Neural crest cell (in vitro differentiated cells): Measurements from ENCODE around the gene EGLN3. TPM values are rescaled to one million over a fixed set of nuclear protein-coding genes. Genes with fewer than 3 reads are reported as not detected.

ENCODE experiments used
- DNase-seq: peaks from one replicate; pipeline ENCODE4 v3.0.0; 2021; ENCODE audit warnings: low read depth, mixed read lengths, low spot score
- H3K27ac Mint-ChIP-seq: one replicate; pipeline ENCODE4 v1.8.0; 2021; ENCODE audit warnings: mild to moderate bottlenecking, mixed read lengths; ENCODE audit not compliant: unreplicated experiment
- H3K27me3 Mint-ChIP-seq: 2 replicates; pipeline ENCODE4 v1.8.0; 2021; ENCODE audit warnings: low read depth, mild to moderate bottlenecking, mixed read lengths
- H3K36me3 Mint-ChIP-seq: 2 replicates; pipeline ENCODE4 v1.8.0; 2021; ENCODE audit warnings: low read depth, mild to moderate bottlenecking, mixed read lengths
- H3K4me1 Mint-ChIP-seq: 2 replicates; pipeline ENCODE4 v1.8.0; 2021; ENCODE audit warnings: mixed read lengths
- H3K4me3 Mint-ChIP-seq: one replicate; pipeline ENCODE4 v1.8.0; 2021; ENCODE audit warnings: mild to moderate bottlenecking, mixed read lengths
- H3K9me3 Mint-ChIP-seq: 2 replicates; pipeline ENCODE4 v1.8.0; 2021; ENCODE audit warnings: mixed read lengths
- CTCF ChIP-seq: fragments of 200-600 bp; sonication (generic); conservative IDR thresholded peaks from 2 replicates; pipeline ENCODE4 v1.5.0; 2021; ENCODE audit warnings: antibody characterized with exemption, mild to moderate bottlenecking
- long read RNA-seq: library from polyadenylated mRNA; unstranded; transcript quantifications from one replicate; pipeline ENCODE4 v2.0.0, GENCODE V29; 2020
- total RNA-seq: library from RNA; stranded (reverse); gene quantifications from 2 replicates; pipeline ENCODE4 v1.2.1, GENCODE V29; 2021

EGLN3 gene
- total RNA-seq, result 0.89 and 0.96 TPM in 2 replicates
- long read RNA-seq, result 0 reads

- peak within 1 kb of the TSS; percentile 91 for H3K4me3 Mint-ChIP-seq
- TF ChIP-seq CTCF, result no peak
- H3K9me3 Mint-ChIP-seq, result no peaks in the 10 kb centered on the region
- peak within 1 kb of the TSS; percentile 65 for H3K27ac Mint-ChIP-seq
- H3K36me3 Mint-ChIP-seq, result no peaks in the 10 kb centered on the region
- H3K4me1 Mint-ChIP-seq, result peaks cover 7% of the 10 kb centered on the region
- DNase-seq, result peak; percentile 81
- H3K27me3 Mint-ChIP-seq, result peaks cover 64% of the 10 kb centered on the region
Measured at GRCh38 chr14:33950320-33951182, at the start of gene EGLN3. Gene EGLN3, minus strand, starts transcription at chr14:33951074. Its CDS starts 322 bp downstream, at chr14:33950752.

DNA sequence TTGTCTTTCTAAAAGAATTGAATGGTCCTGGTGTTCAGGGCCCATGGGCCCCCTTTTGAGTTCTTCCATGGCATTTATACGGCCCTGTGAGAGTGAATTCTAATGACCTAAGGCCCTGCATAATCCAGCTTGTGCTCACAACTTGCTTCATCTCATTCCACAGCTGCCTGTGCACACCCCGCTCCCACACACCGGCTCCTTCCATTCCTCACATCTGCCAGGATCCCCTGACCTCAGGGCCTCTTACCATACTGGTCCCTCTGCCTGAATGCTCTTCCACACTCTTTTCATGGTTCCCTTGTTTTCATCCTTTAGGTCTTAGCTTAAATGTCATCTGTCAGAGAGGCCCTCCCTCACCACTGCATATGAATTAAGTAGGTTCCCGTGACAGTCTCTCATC, 49.5 kb upstream of the EGLN3 start:
- DNase-seq, result no peak
- no peak overlapping the region for H3K27ac Mint-ChIP-seq
- H3K27me3 Mint-ChIP-seq, result no peaks in the 10 kb centered on the region
- H3K4me1 Mint-ChIP-seq, result peaks cover 5% of the 10 kb centered on the region
- no peaks in the 10 kb centered on the region for H3K36me3 Mint-ChIP-seq
- H3K4me3 Mint-ChIP-seq, result no peak overlapping the region
- TF ChIP-seq CTCF, result no peak
- no peaks in the 10 kb centered on the region for H3K9me3 Mint-ChIP-seq

GRCh38 chr14:33999771-34000291, 49.0 kb upstream of the EGLN3 start:
- Mint-ChIP-seq H3K9me3 (no peaks in the 10 kb centered on the region), H3K27ac (no peak overlapping the region), H3K4me1 (peaks cover 5% of the 10 kb centered on the region), H3K27me3 (no peaks in the 10 kb centered on the region), H3K36me3 (no peaks in the 10 kb centered on the region), H3K4me3 (no peak overlapping the region)
- DNase-seq, result no peak
- no peak for TF ChIP-seq CTCF

GRCh38 chr14:33997611-33998010, 46.7 kb upstream of the EGLN3 start:
- DNase-seq, result no peak
- no peak overlapping the region for H3K4me3 Mint-ChIP-seq
- H3K27ac Mint-ChIP-seq, result no peak overlapping the region
- H3K27me3 Mint-ChIP-seq, result no peaks in the 10 kb centered on the region
- no peak for TF ChIP-seq CTCF
- peaks cover 5% of the 10 kb centered on the region for H3K4me1 Mint-ChIP-seq
- H3K36me3 Mint-ChIP-seq, result no peaks in the 10 kb centered on the region
- H3K9me3 Mint-ChIP-seq, result no peaks in the 10 kb centered on the region

DNA sequence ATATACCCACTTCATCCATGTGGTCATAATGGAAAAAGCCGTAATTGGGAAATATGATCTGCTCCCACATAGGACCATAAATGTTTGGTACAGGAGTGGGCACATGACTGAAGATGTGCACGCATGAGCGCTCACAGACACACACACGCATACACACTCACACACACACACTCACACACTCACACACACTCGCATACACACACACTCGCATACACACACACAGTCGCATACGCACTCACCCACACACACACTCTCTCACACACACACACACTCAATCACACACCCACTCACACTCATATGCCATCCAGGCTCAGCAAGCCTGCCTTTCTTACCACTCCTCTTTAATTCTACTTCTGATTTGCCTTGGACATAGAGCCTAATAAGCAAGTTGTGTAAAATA, 45.6 kb upstream of the EGLN3 start:
- peaks cover 5% of the 10 kb centered on the region for H3K4me1 Mint-ChIP-seq
- no peak for DNase-seq
- TF ChIP-seq CTCF, result no peak
- no peaks in the 10 kb centered on the region for H3K27me3 Mint-ChIP-seq
- no peaks in the 10 kb centered on the region for H3K36me3 Mint-ChIP-seq
- no peaks in the 10 kb centered on the region for H3K9me3 Mint-ChIP-seq
- H3K4me3 Mint-ChIP-seq, result no peak overlapping the region
- H3K27ac Mint-ChIP-seq, result no peak overlapping the region
